GM19438 (cell line): ENCODE data around the gene STRN3.
"Not testable (repeated sequence)": the region's sequence is repeated elsewhere in the genome, so short reads cannot be mapped to it uniquely, and the experiment has no call there.

Experiments used
- ATAC-seq: cut with Tn5 transposase; IDR thresholded peaks from one replicate; pipeline ENCODE4 v1.9.1; 2021; ENCODE audit warnings: low read depth; ENCODE audit not compliant: unreplicated experiment

Gene STRN3

DNA sequence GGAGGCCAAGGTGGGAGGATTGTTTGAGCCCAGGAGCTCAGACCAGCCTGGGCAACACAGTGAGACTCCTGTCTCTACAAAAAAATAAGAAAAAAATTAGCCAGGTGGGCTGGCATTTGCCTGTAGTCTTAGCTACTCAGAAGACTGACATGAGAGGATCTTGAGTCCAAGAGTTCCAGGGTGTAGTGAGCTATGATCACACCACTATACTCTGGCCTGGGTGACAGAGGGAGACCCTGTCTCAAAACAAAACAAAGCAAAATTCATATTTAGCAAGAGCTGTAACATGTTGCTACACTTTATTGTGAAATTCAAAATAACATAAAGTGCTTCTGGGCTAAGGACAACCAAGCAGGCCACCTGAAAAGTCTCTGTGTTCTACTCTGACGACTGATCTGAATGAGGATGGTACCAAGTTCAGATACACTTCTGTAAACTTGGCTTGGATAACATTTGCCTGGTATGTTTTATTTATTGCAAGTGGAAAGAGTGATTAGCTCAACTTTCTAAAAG lies 11.6 kb upstream of the STRN3 start:
- no peak for ATAC-seq

DNA sequence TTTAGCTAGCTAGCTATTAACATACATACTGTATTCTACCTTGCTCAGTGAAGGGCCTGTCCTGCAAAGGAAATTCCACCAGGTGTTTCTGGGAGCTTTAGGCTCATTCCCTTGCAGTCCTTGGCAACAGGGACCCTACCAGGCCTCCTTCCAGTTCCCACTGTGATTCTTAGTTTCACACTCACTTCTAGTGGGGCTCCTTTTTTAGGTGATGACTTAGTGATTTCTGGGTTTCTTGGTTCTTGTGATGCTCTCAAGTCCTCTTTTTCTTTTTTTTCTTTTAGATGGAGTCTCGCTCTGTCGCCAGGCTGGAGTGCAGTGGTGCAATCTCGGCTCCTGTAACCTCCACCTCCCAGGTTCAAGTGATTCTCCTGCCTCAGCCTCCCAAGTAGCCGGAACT lies 10.4 kb upstream of the STRN3 start:
- no peak for ATAC-seq

DNA sequence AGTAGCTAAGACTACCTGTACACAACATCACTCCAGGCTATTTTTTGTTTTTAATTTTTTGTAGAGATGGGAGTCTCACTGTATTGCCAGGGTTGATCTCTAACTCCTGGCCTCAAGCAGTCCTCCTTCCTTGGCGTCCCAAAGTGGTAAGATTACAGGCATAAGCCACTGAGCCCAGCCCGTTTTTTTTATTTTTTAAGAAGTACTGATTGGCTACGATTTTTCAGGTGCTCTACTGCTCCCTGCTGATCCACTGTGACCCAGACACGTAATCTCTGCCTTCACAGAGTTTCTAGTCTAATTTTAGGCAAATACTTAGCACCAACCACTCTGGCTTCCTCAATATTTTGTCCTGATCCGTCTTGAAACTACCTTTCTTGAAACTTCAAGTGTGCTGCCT lies 4.3 kb upstream of the STRN3 start:
- ATAC-seq = no peak

DNA sequence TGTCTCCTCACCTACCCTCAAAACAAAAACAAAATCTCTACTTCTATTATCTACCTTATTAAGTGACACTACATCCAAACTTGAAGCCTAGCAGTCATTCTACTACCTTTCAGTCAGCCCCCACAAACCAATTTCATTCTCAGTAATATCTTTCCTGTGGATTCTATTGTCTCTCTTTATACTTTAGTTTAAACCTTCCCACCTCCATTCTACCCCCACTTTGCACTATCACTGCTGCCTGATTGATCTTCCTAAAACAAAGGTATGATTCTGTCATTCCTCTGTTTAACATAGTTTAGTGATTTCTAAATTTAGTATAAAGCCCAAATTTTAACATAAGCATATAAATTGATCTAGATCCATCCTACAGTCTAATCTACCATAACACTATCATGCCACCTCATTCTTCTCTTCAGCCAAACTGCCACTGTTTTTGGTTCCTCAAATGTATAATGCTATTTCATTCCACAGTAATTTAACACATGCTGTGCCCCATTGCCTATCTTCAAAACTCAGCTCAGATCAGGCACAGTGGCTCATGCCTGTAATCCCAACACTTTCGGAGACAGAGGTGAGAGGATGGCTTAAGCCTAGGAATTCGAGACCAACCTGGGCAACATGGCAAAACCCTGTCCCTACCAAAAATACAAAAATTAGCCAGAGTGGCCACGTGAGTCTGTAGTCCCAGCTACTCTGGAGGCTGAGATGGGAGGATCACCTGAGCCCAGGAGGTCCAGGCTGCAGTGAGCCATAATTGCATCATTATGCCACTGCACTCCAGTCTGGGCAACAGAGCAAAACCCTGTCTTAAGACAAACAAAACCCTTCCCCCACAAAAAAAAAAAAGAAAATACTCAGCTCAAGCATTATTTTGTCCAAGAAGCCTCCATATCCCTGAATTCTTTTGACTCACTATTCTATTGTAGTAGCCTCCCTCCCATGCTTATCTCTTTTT lies 3.1 kb upstream of the STRN3 start:
- no peak for ATAC-seq

DNA sequence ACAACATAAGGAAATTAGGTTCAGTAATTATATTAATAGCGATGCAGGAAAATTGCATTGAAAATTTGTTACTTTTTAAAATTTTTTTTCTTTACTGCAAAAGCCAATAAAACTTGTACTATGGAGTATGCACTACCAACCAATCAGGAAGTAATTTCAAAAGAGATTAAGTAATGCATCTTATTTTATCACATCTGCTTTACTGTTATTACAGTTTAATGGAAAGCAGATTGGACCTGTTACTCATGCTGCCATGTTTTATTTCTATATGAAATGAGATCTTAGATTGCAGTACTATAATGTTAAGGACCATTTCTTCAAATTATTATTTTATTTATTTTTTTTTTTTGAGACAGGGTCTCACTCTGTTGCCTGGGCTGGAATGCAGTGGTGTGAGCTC lies 1.7 kb upstream of the STRN3 start:
- ATAC-seq = no peak

DNA sequence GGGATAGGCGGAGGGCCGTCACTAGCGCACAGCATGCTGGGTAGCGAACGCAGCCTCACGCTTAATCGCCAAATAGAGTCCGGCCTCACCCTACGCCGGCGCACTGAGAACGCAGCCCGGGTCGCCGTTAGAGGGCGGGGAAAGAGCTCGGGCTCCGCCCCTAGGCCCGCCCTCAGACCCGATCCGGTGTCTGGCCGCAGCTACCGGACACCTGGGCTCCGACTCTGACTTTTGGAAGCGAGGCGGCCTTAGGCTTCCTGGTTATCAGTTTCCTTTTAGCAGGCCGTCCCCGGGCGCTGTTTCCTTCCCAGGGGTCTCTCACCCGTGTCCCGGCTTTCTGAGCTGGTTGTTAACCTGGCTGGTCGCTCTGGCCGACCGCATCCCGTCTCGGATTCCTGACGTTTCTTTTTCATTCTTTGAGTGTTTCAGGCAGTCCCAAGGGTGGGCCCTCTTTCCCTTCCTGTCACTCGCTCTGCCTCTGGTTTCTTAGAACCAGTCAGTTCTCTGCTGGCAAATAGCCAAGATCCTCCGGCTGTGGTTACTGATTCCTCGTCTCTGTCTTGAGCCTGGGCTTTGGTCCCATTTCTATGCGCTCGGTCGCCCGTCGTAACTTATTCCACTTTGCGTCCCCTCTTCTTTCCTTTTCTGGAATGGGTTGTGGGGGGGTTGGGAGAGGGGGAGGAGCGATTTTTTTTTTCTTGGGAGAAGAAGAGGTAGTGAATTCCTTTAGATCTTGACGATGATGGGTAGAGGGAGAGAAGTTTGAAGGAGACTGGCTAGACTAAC lies 464 bp upstream of the STRN3 start:
- ATAC-seq = peak; percentile 90

DNA sequence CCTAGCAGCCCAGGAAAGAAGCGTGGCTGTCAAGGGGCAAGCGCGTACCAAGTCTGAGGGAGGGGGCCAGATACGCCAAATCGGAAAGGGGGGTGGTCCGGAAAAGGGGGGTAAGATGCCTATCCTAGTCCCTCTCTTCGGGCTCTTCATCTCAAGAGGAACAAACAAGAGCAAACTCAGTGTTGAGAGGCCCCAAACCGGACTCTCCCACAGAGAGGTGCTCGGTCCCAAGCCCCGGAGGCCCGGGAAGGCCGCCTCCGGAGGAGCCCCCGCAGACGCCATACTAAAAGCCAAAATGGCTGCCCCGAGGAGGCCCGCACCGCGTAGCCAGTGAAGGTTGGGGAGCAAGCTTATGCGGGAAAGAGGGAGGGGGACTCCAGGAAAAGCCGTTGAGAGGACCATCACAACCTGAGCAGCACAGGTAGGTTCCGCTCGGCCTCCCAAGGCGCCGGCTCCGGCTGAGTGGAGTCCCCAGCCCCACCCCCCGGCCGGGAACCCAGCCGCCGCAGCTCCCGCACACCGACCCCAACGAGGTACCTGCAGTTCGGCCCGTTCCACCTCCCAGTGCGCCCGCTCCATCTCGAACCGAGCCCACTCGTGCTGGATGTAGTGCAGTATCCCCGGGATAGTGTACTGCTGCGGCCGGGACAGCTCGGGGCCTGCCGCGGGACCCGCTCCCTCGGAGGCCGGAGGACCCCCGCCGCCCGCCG lies 657 bp downstream of the STRN3 start, which contains the start of gene AP4S1:
Gene AP4S1 (plus strand): TSS at position 283 of the 710 bp plus-strand sequence. CDS start 40,548 bp downstream, outside the sequence.
- no peak for ATAC-seq

DNA sequence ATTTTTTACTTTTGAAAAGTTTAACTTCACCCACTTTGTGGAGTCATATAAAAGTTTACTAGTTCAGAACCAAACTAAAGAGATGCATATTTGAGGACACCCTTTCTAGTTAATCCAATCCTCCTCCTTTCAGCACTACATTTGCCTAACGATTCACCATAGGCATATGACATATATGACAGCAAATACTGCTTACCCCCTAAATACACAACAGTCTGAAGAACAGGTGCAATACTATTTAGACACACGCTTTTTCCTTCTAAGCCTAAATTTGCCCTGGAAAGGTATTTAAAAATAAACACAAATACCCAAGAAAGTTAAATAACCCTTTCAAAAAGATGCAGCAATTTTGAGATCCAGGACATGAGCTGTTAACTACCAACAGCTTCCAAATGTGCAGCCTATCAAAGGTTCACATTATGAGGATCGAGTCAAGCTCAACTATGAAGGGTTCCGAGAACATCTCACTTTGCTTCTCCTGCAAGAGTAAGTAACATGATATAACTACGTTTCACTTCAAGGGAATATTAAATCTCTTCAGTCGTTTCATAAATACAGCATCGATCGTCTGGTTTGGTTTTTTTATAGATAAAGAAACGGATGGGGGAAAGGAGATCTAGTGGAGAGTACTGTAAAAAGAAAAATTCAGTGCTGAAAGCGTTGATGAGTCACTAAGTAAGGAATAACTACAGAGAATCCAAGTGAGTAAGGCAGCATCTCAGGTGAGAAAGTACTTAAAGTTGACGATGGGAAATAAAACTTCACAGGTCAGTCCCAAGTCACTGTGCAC lies 1.4 kb downstream of the STRN3 start:
- ATAC-seq = no peak

DNA sequence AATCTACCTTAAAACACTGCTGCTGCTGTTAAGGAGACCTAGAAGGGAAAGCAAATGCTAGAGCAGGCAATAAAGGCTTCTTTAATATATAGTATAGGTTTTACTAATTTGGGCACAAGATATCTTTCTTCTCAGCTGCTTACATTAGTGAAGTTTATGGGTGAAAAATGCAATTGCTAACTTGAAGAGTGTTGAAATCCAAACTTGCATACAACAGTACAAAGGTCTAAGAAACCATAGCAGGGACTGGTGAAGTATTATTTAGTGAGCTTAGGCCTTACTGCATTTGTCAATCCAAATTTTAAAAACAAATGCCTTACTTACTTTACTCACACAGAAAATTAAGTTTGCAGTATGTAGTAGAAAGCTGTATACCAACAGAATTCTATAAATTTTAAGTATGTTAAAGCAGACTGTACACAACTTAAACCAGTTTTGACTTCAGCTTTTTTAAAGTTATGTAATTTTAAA lies 2.1 kb downstream of the STRN3 start:
- ATAC-seq = no peak

DNA sequence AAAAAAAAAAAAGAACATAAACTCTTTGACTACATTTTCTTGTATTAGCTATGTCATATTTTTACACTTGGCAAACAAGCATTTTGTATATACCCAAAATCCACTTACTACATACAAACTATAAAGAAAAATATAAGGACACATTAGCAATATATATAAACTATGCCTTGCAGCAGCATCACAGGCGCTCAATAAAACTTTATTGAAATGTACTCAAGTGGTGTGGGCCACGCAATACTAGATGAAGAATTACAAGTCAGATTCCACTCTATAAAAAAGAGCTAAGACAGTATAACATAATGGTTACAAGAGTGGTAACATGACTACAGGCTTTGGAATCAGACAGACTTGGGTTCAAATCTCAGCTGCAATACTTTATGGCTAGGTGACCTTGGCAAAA lies 3.8 kb downstream of the STRN3 start:
- ATAC-seq = no peak

DNA sequence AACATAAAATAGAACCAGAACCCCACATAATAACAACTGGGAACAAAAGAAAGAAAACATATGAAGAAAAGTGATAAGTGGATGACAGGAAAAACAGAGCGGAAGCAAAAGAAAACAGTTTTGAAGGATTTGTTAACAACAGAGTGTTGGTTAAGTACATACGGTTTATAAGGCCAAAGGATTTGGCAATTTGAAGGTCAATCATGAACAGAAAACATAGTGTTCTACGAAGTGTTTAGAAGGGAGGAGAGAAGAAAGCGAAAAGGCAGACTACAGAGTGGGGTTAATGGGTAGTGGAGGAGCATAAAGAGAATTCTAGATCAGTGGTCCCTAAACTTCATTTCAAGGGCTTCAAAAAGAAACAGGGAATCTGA lies 4.6 kb downstream of the STRN3 start:
- no peak for ATAC-seq

DNA sequence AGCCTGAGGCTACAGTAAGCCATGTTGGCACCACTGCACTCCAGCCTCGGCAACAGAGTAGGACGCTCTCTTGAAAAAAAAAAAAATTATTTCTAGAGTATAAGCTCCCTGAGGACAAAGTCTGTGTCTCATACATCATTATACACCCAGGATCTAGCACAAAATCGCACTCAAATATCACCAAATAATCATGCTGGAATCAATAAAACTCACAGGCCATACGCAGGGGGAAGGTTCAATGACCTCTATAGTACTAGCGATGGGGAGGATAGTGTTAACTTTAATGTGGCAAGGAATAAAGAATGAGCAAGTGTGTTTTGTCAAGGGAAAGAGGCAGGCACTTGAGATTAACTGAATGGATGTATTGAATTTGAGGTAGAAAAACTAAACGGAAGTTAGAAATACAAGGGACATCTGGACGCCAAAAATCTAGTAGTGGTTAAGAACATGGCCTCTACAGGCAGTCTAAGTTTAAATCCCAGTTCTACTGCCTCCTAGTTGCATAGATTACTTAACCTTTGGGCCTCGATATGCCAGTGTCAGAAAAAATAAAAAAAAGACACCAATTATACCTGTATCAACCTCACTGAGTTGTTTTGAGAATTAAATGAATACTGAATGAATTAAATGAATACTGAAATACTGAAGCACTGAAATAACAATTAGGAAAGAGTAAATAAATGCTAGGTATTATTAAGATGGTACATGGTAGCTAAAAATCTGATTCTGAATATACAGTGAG lies 5.2 kb downstream of the STRN3 start:
- ATAC-seq = no peak

DNA sequence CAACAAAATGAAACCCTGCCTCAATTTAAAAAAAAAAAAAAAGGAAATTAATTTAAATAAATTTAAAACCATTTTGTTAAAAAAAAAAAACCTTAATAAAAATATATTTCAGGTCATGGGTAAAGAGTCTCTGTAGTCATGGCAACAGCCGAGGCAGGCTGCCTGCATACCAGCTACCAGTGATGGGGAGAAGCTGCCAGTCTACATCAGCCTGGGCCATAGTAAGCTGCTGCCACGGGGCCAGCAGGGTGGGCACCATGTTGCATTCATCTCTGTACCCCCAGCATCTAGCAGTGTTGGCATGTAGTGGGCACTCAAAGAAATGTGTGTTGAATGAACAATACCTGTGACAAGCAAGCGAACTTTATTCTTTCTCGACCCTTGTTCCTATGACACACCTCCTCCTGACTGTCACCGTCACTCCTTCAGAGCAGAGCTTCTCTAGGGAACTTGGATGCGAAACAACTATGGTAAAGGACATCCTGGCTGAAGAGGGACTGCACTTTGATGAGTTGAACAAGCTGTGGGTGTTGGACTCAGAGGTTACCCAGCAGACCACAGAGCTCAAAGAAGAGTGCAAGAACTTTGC lies 8.0 kb downstream of the STRN3 start:
- ATAC-seq = no peak

DNA sequence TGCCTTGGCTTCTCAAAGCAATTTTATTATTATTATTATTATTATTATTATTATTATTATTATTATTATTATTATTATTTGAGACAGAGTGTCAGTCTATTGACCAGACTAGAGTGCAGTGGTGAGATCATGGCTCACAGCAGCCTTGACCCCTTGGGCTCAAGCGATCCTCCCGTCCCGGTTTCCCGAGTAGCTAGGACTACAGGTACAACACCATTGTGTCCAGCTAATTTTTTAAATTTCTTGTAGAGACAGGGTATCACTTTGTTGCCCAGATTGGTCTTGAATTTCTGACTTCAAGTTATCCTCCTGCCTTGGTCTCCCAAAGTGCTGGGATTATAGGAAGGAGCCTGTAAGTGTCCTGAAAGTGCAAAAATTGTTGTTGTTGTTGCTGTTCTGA lies 12.3 kb downstream of the STRN3 start:
- ATAC-seq = no peak

DNA sequence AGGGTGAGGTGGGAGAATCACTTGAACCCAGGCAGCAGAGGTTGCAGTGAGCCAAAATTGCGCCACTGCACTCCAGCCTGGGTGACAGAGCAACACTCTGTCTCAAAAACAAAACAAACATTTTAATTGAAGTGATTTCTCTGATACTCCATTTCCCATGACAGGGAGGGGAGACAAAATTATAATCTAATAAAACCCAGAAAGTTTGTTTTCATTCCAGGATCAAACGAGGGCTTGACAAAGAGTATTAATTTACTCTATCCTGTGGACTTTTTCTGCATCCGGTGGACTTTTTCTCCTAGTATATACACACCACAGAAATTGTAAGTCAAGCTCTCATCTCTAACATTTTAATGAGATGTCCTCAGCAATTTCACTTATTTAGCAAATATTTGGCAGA lies 15.2 kb downstream of the STRN3 start:
- ATAC-seq = no peak

DNA sequence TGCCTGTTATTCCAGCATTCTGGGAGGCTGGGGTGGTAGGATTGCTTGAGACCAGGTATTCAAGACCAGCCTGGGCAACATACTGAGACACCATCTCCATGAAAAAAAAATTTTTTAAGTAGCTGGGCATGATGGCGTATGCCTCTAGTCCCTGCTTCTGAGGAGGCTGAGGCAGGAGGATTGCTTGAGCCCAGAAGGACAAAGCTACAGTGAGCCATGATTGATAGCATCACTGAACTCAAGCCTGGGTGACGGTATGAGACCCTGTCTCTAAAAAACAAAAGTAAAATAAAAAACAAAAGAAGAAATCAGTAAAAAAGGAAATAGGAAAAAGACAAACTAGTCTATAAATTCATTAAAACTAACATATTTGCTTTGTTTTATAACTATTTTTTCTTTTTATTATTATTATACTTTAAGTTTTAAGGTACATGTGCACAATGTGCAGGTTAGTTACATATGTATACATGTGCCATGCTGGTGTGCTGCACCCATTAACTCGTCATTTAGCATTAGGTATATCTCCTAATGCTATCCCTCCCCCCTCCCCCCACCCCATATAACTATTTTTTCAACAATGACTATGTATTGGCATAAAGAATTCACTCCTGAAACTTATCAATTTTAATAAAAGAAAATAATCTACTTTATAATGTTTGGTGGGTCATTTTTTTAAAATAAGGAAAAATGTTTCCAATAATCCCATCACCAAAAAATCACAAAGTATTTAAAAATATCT lies 16.2 kb downstream of the STRN3 start:
- ATAC-seq = no peak

DNA sequence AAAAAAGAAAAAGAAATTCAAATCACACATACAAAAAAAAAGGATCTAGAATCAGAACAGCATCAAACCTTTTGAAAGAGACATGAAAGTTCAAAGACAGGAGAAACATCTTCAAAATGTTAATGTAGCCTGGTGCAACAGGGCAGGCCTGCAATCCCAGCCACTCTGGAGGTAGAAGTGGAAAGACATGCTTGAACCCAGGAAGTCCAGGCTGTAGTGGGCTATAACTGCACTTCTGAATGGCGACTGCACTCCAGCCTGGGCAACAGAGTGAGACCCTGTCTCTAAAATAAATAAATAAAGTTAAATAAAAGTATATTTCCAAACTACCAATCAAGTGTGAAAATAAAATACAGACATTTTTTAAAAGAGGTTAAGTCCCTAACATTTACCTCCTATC lies 19.5 kb downstream of the STRN3 start:
- no peak for ATAC-seq

DNA sequence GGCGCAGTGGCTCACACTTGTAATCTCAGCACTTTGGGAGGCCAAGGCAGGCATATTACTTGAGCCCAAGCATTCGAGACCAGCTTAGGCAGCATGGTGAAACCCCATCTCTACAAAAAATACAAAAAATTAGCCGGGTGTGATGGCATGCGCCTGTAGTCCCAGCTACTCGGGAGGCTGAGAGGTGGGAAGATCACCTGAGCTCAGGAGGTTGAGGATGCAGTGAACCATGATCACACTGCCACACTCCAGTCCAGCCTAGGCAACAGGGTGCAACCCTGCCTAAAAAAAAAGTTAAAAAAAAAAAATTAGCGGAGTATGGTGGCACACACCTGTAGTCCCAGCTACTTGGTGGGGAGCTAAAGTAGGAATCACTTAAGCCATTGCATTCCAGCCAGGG lies 22.2 kb downstream of the STRN3 start:
- ATAC-seq = not testable (repeated sequence)
